HCEC 1CT (cell line): ENCODE measurements around the gene FAM171A2.
"Not testable (repeated sequence)": the region's sequence is repeated elsewhere in the genome, so short reads cannot be mapped to it uniquely, and the experiment has no call there.

Source experiments
- DNase-seq: peaks from one replicate; pipeline ENCODE4 v3.0.0-alpha.2; 2017

The FAM171A2 gene

DNA sequence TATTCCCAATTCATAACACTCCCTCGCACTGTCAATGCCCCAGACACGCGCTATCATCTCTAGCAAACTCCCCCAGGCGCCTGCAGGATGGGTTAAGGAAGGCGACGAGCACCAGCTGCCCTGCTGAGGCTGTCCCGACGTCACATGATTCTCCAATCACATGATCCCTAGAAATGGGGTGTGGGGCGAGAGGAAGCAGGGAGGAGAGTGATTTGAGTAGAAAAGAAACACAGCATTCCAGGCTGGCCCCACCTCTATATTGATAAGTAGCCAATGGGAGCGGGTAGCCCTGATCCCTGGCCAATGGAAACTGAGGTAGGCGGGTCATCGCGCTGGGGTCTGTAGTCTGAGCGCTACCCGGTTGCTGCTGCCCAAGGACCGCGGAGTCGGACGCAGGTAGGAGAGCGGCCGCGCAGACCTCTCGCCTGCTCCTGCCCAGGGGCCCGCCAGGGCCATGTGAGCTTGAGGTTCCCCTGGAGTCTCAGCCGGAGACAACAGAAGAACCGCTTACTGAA, 18.7 kb downstream of the FAM171A2 start, which contains the start of gene GRN:
TSS of gene GRN (plus strand) at position 364 of the 515 bp plus-strand sequence. CDS start 3,863 bp downstream, outside the sequence.
- peak; percentile 99 for DNase-seq

DNA sequence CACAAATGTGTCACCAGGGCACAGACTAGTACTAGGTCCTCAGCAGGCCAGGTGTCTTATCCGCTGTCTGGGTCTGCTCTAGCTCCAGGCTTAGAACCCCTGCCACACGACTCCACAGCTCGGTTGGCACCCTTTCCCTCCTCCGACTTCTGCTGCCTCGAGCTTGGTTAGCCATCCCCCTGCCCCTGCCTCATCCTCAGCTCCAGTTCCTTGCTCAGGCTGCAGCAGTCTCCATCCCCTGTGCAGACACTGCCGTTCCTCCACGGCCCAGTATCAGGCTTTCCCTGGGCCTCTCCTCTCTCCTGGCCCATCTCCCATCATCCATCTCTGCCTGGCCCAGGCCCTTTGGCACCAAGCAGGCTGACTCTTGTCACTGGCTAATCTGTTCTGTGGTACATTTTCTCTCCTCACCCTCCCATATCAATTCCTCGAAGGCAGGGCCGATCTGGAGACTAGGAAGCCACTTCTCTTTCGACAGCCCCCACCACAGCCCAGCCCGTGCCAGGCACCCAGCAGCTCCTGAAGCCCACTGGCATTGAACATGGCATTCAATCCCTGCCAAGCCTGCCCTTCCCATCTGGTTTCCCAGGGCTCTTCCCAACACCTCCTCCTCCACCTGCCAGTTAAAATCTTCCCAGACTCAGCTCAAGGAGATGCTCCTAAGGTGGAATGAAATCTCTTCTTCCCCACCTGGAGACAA, 20.0 kb downstream of the FAM171A2 start:
- DNase-seq = no peak

DNA sequence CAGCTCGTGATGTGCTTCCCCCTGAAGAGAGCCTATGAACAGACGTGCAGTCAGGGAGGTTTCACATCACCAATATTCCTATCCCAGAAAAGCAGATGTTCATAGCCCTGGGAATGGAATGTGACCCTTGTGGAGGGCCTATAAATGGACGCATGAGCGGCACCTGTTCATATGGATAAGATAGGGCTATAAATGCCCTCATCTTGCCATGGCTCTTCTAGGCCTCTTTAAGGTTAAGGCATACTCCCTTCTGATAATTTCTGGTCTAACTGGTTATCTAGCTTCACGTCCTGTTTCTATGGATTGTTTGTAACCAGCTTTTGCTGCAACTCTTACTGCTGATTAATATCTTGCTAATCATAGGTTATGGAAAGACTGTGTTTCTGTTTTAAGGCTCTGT, 23.1 kb downstream of the FAM171A2 start:
- not testable (repeated sequence) for DNase-seq

DNA sequence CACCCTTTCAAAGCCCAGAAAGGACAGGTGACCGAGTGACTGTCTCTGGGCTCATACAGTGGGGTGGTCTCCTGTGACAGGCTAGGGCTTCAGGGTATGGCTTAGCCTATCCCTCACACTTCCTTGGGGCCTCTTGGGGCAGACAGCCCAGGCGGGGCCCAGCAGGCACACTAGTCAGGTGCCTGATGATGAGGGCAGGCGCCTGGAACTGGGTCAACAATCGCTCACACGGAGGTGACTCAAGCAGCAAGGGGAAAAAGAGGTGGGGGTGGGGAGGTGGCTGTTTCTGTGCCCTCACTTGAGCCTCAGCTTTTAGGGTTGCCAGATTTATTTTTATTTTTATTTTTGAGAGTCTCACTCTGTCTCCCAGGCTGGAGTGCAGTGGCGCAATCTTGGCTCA, 25.0 kb downstream of the FAM171A2 start:
- DNase-seq = peak; percentile 41

DNA sequence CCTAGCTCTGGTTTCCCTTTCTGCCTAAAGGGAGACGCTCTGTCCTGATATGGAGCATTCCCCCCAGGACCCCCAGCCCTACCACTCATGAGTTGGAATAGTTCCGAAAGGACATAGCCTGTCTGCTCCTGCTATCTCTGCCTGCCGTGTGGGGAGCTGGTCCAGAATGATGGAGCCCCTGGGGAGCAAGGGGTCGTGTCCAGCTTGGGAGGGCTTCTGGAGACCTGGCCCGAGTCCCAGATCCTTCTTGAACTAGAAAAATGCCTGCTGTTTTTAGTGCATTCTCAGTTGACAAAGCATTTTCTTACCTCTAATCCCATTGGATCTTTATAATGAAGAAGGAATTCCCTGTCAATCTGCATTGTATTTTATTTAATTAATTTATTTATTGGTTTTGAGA, 27.7 kb downstream of the FAM171A2 start:
- no peak for DNase-seq

DNA sequence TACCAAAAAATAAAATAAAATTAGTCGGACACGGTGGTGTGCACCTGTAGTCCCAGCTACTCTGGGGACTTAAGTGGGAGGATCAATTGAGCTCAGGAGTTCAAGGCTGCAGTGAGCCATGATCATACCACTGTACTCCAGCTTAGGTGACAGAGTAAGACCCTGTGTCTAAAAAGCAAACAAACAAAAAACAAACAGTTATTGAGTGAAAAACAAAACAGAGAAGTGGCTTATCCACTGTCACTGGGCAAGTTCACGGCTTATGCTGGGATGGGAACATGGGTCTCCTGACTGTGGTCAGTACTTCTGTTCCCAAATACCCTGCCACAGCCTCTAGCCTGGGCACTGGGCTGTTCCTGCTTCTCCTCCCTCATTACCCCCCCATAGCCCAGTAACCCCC, 28.1 kb downstream of the FAM171A2 start:
- DNase-seq = no peak

DNA sequence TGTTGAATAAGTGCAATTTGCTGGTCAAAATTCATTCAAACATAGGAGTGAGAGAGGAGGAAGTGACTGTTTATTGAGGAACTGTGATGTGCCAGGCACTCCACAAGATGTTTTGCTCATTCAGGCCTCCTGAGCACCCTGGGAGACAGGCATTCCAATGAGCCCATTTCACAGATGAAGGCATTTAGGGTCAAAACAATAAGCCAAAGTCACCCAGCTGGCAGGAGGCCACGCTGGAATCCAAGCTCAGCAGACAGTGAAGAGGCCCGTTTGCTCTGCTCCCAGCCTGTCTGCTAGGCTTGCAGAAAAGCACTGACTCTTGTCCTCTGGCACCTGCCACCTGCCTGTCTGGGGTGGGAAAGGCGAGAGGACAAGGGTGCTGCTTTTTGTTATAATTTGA, 28.9 kb downstream of the FAM171A2 start:
- DNase-seq = no peak

DNA sequence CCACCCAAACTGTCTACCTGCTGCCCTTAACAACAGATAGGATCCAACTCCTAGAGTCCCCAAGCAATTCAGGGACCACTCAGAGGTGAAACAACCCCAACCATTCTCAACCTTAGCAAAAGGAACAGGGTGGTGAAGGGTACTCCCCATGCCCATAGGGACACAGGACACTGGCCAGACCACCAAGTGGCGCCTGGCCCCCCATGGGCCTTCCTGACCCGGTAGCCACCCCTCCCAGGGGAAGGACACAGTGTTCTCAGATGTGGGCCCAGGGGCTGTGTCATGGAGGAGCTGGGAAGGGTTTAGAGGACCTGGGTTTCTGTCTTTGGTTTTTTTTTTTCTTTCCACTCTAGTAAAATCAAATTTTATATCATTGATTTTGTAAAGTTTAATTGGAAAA, 29.3 kb downstream of the FAM171A2 start:
- DNase-seq = no peak

DNA sequence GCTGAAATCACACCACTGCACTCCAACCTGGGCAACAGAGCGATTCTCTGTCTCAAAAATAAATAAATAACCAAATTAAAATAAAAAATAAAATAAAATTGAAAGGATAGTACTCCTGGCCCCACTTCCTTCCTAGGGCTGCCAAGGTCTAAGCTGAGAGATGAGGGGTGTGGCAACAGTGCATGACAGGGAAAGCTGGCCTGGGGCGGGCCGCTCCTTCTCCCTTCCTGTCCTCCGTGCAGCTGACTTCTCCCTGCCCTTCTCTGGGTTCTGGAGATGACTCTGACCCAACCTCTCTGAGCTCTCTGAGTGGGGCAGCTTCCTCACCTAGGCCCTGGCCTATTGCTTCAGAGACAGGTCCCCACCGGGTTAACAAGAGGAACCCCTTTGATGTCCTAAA, 30.3 kb downstream of the FAM171A2 start:
- no peak for DNase-seq

DNA sequence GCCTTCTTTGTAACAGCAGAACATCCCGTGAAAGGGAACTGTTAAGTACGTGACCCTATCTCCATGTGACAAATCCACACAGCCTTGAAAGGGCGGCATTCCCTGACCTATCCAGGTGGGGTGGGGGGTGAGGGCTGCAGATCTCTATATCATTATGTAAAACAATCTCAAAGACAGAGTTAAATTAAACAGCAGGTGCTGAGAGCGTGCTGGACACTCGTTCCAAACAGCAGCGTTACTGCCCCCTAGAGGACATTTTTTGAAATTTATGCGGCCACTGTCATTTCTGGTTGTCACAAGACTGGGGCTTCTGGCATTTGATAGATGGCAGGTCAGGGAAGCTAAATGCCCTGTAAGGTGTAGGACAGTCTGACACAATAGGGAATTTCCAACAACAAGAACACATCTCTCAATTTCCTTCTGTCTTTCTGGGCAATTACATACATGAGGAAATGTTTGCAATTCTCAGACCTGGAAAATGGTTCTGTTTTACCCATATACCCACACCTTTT, 32.3 kb downstream of the FAM171A2 start:
- peak; percentile 43 for DNase-seq

DNA sequence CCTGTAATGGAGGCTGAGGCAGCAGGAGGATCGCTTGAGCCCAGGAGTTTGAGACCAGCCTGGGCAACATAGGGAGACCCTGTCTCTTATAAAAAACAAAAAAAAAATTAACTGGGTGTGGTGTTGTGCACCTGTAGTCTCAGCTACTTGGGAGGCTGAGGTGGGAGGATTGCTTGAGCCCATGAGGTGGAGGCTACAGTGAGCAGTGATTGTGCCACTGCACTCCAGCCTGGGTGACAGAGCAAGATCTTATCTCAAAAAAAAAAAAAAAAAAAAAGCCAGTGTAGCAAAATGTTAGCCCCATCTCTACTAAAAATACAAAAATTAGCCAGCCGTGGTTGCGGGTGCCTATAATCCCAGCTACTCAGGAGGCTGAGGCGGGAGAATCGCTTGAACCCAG, 33.4 kb downstream of the FAM171A2 start:
- not testable (repeated sequence) for DNase-seq

DNA sequence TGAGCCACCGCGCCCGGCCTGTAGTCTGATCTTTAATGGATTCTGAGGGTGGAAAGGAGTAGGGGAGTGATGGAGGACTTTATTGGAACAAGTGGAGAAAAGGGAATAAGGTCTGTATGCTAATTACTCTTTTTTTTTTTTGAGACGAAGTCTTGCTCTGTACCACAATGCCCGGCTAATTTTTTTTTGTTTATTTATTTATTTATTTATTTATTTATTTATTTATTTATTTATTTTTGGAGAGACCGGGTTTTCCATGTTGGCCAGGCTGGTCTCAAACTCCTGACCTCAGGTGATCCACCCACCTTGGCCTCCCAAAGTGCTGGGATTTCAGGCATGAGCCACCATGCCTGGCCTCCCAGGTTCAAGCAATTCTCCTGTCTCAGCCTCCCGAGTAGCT, 34.1 kb downstream of the FAM171A2 start:
- not testable (repeated sequence) for DNase-seq

DNA sequence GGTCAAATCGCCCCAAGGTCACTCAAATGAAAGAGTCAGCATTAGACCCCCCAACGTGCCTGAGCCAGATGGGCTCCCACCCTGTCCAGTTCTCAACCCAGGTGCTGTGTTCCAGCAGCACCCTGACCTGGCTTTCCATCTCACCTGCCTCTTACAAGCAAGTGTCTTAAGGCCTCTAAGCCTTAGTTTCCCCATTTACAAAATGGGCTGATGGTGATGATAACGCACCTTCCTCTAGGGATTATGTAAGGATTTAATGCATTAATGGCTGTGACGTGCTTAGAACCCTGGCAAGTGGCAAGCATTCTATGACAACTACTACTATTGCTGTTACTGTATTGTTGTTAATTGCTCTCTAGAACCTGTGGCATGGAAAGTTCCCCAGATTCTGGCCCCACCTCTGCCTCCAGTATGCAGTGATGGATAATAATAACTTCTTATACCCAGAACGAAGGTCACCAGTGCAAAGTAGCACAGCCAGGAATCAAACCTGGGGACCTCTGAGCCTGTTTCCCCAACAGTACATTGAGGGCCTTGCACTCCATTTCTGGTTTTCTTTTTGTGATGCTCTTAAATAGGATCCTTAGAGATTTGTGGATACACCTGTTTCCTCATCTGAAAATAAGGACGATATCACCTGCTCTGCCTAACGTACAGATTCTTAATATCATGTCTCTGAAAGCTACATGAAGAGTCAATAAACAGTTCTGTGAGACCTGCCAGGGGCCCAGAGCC, 35.8 kb downstream of the FAM171A2 start:
- DNase-seq = no peak

DNA sequence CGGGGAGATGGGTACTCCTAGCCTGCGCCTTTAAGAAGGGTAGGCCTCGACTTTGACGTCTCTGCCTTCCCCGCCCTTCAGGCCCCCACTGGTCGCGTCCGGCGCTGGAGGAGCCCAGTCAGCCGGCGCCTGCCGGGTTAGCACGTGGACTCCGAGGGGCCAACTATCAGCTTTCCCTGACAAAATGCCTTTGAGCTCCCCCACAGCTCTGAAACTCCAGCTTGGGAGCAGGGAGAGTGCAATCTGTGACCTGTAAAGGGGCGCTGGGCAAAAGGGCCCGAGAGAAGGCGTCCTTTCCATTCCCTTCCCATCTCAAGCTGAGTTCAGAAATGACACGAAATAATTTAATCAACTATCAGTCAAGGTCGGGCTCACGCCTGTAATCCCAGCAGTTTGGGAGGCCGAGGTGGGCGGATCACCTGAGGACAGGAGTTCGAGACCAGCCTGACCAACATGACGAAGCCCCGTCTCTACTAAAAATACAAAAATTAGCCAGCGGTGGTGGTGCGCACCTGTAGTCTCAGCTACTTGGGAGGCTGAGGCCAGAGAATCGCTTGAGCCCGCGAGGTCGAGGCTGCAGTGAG, 36.7 kb downstream of the FAM171A2 start:
- DNase-seq = peak; percentile 98

DNA sequence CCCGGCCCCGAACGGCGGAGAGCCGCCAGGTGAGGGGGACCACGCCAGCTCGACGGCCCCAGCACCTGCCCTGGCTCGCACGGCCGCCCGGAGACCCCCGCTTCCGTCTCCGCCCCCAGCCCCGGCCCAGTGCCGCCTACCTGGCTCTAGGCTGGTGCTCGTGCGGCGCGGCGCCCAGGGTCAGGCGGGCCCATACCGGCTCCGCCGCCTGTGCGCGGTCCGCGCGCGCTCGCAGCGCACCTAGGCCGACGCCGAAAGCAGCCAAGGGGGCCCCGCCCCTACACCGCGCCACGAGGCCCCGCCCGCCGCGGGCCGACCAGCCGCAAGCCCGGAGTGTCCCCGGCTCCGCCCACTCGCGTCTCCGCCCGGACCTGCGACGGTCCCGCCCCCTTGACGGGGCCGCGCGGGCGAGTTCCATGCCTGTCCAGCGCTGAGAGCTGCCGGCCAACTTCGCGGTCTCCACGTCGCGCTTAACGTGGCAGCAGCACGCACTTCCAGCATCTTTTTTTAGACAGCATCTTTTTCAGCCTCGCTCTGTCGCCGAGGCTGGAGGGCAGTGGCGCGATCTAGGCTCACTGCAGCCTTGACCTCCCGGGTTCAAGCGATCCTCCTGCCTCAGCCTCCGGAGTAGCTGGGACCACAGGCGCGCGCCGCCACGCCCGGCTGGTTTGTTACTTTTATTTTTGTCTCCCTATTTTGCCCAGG, 38.9 kb downstream of the FAM171A2 start, which contains the start of gene SLC25A39:
TSS of gene SLC25A39 (minus strand) at position 253 of the 705 bp plus-strand sequence. CDS start 1,261 bp downstream, outside the sequence.
- DNase-seq = peak; percentile 91

DNA sequence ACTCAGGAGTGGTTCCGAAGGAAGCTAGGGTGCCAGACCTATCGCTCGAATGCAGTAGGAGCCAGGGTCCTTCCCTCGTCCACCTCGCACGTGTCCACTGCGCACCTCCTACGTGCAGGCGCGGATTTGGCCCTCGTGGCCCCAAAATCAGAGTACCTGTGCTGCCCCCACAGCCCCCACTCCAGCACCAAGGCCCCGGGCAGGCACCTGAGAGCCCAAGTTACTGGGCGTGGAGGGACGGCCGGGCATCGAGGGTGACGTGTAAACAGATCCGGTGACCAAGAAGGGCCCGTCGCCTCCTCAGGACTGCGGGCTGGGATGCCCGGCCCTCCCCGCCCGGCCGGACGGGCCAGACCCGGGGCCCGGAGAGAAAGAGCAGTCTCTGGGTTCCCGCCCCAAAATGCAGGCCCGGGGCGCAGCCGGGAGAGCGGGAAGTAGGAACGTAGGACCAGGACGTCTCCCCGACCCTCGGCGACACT, 39.5 kb downstream of the FAM171A2 start:
- peak; percentile 5 for DNase-seq

DNA sequence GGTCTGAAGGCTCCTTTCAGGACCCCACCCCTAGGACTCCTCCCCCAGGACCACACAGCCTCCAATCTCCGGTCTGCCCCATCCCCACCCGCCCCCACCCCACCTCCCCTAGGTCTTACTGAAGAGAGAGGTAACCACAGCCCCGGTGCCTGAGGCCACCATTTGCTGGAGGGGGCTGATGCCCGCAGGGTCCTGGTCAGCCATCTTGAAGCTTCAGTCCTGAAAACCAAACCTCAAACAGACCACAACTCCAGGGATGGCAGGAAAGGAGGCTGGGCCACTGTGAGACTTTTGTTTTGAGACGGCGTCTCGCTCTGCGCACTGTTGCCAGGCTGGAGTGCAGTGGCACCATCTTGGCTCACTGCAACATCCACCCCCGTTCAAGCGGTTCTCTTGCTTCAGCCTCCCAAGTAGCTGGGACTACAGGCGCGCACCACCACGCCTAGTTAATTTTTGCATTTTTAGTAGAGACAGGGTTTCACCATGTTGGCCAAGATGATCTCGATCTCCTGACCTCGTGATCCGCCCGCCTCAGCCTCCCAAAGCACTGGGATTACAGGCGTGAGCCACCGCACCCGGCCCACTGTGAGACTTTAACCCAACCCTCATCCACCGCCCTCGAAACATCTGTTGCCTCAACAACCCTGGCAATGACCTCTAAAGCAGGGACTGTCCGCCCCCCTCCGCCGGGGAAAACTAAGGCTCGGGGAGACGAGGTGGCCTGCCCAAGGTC, 40.1 kb downstream of the FAM171A2 start:
- no peak for DNase-seq

DNA sequence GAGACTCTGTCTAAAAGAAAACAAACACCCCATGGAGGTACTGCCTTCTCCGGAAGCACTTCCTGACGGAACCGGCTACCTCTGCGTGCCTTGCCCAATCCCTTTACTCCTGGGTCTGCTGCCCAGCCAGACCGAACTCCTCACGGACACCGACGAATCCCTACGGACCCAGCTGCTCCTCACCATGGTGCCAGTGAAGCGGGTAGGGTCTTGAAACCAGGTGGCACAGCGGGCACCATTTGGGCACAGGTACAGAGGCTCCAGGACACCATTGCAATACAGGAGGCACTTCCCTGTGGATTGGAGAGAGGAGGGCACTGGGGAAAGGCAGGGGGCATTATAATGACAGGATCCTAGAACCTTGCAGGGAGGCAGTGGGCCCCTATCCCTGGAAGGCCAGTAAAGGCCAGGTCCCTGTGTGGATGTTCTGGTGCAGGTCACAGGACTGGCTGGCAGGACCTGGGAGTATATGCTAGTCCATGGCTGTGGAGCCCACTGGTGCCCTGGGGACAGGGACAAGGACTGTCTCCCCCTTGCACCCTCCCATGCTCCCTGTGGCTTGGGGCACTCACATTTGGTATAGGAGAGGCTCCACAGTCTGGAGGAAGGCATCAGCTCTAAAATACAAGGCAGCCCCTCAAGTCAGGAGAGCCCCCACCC, 41.3 kb downstream of the FAM171A2 start:
- no peak for DNase-seq

DNA sequence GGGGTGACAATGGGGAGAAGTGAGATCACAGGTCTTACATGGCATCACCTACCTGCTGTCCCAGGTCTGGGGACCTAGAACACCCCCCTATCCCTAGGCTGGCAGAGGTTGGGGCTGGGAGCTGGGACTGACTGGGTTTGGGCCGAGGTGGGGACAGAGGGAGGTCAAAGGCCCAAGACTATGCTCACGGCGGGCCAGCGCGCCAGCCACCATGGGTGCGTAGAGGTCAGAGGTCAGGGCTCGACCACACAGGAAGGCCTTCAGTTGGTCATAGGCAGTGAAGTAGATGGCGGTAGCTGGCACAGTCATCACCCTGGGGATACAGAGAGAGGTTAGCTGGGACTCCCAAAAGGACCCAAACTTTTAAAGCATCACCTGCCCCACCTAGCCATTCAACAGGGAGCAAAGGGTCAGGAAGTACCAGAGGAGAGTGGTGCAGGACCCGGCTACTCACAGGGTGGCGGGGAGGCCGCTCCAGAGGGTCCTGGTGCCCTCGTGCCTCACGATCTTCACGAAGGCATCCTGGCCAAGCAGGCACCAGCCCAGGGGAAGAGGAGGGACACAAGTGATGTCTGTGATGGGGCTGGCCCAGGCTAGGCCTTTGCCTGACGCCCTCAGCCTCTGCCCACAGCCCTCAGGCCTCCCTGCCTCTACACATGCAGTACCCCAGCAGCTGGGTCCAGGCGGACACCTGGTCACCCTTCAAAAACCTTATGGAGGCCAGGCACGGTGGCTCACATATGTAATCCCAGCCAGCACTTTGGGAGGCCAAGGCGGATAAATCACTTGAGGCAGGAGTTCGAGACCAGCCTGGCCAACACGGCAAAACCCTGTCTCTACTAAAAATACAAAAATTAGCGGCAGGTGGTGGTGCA, 42.2 kb downstream of the FAM171A2 start:
- no peak for DNase-seq

DNA sequence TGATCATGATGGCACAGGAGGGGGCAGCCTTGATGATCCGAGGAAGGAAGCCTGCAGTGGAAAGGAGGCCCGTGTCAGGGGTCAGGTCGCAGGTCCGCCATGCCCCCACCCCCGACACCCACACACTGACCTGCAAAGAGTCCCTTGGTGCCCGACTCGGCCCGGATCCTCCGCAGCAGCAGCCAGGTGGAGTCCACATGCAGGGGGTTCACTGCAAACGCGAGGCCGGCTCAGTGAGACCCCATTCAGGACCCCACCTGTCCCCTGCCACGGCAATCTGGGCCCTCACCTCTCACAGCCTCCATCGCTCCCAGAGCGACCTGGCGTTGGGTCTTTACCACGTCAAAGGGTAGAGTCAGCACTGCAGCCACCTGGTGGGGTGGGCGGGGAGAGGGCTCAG, 43.6 kb downstream of the FAM171A2 start:
- DNase-seq = no peak
